GM19397 (cell line): ENCODE data around the gene IFTAP.
"Not testable (repeated sequence)": the region's sequence is repeated elsewhere in the genome, so short reads cannot be mapped to it uniquely, and the experiment has no call there.

ENCODE experiments used
- ATAC-seq: cut with Tn5 transposase; IDR thresholded peaks from one replicate; pipeline ENCODE4 v1.9.1; 2021; ENCODE audit warnings: mild to moderate bottlenecking, moderate library complexity; ENCODE audit not compliant: unreplicated experiment

Gene IFTAP, protein sequence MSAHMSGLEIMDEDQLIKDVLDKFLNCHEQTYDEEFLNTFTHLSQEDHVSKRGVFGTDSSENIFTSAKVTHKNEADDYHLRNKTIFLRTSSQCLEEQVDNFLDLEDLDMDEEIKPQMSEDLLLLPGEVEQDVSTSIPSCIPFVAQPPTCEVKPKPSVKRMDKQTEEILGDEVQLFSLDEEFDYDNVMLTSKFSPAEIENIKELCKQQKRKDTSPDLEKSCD

DNA sequence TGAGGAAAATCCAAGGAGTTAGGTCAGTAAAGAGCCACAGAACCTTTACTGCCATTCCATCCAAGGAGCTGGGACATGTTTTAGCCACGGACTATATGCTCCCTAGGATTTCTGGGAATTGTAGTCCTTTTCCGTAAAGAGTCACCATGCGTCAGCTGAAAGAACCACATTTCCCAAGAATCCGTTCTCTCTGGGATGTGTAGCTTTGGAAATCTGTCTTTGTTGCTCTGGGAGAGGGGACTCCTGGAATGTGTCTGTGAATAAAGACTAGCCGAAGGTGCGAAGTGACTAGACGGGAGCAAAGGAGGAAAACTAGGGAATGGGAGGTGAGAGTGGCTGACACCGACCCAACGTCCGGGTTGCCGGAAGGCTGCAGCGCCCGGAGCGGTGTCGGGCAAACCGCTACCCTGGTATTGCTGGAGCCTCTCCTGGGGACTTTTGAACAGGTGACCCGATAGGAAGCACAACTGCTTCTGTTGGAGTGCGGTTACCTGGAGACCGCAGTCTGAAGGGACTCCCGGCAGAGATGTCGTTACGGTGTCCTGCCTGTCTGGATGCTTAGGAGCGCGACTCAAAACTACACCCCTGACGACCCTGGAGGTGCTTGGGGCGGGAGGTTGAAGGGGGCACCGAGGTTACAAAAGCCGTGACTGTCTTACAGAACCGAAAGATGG is at the start of gene IFTAP:
IFTAP (plus strand) TSS at position 187 of the 674 bp plus-strand sequence. CDS start 15,602 bp downstream, outside the sequence.
- peak; percentile 92 for ATAC-seq

DNA sequence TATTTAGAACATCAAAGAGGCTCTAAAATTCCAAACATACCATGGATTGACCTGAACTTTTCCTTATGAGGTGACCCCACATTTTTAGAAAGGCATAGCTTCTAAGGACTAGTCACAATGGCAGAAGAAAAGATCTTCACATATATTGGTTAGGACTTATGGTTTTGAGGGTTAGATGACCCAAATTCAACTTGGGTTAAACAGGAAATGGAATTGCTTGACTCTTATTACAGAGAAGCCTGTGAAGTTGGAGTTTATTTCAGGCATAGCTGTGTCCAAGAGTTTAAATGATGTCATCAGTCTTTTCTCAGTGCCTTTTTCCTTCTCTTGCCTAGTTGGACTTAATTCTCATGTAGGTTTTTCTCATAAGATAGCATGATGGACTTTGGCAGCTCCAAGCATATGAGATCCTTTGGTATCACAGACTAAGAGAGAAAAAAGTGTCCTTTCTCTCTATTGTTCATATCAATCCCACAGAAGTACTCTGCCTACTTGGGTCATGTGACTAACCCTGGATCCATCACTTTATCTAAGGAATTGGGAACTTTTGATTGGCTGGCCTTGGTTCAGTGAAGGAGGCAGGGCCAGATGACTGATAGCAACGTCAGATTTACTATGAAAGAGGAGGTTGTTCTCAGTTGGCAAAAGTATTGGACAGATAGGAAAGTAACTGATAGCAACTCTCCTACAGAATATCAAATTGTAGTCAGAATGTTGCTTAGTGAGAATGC is 43.8 kb upstream of the IFTAP start:
- no peak for ATAC-seq

DNA sequence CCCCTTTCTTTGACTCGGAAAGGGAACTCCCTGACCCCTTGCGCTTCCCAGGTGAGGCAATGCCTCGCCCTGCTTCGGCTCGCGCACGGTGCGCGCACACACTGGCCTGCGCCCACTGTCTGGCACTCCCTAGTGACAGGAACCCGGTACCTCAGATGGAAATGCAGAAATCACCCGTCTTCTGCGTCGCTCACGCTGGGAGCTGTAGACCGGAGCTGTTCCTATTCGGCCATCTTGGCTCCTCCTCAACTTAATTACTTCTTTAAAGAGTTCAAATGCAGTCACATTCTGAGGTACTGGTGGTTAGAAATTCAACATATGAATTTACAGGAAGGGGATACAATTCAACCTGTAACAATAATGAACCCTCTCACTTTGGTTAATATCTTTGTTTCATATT is 36.9 kb upstream of the IFTAP start:
- not testable (repeated sequence) for ATAC-seq

DNA sequence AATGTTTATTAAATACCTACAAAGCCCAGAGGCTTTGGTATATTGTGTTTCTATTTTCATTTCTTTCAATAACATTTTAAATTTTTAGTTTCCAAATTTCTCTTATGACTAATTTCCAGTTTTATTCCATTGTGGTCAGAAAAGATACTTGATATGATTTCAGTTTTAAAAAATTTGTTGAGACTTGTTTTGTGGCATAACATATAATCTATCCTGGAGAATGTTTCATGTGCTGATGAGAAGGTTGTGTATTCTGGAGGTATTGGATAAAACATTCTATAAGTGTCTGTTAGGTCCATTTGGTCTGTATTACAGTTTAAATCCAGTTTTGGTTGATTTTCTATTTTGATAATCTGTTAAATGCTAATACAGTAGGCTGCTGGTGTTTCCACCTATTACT is 36.3 kb upstream of the IFTAP start:
- no peak for ATAC-seq

DNA sequence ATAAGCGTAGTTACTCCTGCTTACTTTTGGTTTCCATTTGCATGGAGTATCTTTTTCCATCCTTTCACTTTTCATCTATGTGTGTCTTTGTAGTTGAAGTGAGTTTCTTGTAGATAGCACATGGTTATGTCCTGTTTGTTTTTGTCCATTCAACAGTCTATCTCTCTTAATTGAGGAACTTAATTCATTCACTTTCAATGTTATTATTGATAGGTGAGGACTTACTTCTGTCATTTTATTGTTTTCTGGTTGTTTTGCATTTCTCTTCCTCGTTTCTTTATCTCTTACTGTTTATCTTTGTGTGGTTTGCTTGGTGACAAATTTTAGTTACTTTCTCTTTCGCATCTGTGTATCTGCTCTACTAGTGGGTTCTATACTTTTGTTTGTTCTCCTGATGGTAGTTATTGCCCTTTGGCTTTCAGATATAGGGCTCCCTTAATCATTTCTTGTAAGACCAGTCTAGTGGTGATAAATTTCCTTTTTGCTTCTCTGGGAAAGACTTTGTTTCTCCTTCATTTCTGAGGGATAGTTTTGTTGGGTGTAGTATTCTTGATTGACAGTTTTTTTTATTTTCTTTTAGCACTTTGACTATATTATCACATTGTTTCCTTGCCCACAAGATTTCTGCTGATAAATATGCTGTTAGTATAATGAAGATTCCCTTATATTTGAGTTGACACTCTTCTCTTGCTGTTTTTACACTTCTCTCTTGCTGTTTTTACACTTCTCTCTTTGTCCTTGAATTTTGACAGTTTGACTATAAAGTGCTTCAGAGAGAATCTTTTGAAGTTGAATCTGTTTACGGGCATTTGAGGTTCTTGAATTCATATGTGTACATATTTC is 35.5 kb upstream of the IFTAP start:
- peak; percentile 89 for ATAC-seq

DNA sequence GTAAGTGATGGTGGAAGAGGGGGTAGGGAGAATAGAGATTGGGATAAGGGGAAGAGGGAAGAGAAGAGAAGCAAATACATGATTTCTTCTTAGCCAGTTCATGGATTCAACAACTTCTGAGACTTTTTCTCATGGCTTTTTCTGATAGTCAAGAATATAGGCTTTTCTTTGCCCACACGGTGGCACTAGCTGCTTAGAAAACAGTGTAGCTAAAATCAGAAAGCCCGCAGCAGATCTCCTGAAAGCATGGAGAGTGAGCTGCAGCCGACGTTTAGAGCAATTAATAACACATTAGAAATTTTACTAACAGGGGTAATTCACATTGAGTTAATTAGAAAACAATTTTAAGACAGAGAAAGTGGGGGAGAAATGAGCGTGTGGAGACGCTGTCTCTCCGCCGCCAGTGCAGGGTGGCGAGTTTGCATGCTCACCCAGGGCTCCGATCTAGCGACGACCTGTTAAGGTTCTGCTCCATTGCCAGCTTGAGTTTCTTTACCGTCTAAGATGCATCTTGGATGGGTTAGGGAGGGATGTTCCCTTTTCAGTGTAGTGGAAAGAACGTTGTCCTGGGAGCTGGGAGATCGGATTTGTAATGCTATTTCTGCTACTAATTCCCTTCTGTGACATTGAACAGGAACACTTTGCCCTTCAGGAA is 29.8 kb upstream of the IFTAP start:
- no peak for ATAC-seq

DNA sequence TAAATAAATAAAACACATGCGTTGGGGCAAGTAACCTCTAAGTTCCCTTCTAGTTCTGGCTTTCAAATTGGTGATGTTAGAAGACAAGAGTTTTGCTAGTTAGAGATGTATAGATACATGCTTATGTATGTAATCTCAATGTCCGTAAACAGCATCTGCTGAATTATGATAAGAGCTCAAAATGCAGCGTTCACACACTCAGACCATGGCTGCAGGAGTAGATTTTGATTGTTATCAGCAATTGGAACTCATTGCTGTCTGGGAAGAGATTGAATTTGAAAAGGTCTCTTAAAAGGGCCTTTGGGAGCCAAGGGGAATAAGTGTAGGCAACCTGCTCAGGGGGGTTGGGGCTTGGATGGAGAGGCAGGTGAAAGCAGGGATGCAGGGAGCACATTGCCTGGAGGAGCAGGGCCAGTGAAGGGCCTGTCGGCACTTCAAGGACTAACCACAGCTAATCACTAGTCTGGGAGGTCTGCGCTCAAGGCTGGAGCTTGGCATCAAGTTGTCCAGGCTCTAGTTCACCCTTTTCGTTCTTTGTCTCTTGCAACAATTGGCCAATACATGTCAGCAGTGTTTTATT is 29.2 kb upstream of the IFTAP start:
- ATAC-seq: no peak

DNA sequence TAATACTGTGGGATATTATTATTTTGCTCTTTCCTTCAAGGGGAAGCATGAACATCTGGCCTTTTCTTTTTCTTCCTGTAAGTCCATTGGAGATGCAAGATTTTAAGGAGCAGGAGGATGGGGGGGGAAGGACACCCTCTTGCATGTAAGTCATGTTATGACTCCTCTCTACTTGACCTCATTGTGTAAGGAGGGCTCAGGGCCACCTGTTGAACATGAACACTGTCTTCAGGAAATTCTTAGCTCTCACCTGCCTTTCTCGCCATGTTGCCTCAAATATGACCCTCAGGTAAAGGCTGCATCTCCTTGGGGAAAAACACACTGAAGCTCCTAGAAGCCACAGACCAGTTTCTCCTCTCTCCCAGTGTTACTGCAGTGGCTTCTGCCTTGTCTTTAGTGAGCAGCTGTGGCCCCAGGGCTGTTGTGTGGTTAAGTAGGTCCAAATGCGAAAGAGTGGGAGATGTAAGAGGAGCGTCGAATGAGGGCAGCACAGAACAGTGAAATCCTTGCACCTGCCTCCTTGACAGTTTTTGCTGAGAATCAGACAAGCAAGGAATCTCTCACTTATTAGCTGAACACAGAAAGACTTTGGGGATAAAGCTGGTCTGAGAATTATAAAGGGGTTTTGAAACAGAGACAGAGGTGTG is 27.8 kb upstream of the IFTAP start:
- no peak for ATAC-seq

DNA sequence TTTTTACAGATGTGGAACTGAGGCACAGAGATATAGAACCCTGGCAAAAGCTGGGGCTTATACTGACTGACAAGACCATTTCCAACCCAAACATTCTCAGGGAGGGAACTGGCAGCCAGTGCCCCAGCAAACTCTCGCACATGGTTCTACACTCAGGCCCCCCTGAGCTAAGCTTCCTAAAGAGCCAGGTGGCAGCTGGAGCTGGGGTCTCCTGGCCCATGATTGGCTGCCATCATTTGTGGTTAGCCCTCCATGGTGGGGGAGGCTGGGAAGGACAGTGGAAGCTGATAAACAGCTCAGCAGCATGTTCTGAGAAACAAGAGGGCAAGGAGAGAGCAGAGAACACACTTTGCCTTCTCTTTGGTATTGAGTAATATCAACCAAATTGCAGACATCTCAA is 26.6 kb upstream of the IFTAP start, which contains the start of gene RAG1:
RAG1 (plus strand) TSS at position 314 of the 400 bp plus-strand sequence. CDS start 5,298 bp downstream, outside the sequence.
- no peak for ATAC-seq

DNA sequence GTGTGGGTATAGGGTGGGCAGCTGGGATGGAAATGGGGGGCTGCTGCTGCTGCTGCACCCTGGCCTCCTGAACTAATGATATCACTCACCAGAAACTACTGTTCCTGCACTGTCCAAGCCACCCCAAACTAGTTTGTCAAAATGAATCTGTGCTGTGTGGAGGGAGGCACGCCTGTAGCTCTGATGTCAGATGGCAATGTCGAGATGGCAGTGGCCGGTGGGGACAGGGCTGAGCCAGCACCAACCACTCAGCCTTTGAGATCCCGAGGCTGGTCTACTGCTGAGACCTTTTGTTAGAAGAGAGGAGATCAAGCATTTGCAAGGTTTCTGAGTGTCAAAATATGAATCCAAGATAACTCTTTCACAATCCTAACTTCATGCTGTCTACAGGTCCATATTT is 25.2 kb upstream of the IFTAP start:
- no peak for ATAC-seq

DNA sequence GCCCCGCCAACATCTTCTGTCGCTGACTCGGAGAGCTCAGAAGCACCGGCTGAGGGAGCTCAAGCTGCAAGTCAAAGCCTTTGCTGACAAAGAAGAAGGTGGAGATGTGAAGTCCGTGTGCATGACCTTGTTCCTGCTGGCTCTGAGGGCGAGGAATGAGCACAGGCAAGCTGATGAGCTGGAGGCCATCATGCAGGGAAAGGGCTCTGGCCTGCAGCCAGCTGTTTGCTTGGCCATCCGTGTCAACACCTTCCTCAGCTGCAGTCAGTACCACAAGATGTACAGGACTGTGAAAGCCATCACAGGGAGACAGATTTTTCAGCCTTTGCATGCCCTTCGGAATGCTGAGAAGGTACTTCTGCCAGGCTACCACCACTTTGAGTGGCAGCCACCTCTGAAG is 19.8 kb upstream of the IFTAP start:
- ATAC-seq: no peak

DNA sequence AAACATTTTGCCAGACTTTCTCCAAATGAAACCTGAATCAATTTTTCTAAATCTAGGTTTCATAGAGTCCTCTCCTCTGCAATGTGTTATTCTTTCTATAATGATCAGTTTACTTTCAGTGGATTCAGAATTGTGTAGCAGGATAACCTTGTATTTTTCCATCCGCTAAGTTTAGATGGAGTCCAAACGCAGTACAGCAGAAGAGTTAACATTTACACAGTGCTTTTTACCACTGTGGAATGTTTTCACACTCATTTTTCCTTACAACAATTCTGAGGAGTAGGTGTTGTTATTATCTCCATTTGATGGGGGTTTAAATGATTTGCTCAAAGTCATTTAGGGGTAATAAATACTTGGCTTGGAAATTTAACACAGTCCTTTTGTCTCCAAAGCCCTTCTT is 16.9 kb upstream of the IFTAP start:
- ATAC-seq: no peak

DNA sequence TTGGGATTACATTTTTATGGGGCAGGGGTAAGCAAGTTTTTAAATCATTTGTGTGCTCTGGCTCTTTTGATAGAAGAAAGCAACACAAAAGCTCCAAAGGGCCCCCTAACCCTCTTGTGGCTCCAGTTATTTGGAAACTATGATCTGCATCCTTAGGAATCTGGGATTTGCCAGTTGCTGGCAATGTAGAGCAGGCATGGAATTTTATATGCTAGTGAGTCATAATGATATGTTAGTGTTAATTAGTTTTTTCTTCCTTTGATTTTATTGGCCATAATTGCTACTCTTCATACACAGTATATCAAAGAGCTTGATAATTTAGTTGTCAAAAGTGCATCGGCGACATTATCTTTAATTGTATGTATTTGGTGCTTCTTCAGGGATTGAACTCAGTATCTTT is 16.4 kb upstream of the IFTAP start:
- ATAC-seq: no peak

DNA sequence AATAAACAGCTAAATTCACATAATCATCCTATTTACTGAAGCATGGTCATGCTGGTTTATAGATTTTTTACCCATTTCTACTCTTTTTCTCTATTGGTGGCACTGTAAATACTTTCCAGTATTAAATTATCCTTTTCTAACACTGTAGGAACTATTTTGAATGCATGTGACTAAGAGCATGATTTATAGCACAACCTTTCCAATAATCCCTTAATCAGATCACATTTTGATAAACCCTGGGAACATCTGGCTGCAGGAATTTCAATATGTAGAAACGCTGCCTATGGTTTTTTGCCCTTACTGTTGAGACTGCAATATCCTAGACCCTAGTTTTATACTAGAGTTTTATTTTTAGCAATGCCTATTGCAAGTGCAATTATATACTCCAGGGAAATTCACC is 15.8 kb upstream of the IFTAP start:
- no peak for ATAC-seq

DNA sequence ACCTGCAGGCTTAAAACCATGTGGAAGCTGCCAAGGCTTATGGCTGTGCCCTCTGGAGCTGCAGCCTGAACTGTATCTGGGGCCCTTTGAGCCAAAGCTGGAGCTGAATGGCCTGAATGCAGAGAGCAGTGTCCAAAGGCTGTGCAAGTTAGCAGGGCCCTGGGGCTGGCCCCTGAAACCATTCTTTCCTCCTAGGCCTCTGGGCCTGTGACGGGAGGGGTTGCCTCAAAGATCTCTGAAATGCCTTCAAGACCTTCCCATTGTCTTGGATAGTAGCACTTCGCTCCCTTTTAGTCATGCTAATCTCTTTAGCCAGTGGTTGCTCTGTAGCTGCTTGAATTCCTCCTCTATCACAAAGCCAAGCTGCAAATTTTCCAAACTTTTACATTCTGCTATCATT is 12.8 kb upstream of the IFTAP start:
- no peak for ATAC-seq

DNA sequence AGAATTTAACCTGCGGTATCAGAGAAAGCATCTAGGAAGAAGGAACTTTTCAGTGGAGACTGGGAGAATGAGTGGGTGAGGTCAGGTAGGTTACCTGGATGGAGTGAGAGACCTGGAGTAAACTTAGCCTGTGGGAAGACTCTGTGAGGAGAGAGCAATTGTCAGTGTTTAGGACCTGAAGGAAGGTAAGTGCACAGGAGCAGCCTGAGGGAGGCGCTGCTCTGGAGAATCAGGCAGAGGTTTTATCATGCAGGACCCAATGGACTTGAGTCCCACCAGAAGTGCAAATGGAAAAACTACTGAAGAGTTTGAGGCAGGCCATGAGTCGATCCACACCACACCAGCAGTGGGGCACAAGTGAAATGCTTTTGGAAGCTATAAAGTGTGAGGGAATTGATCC is 10.6 kb upstream of the IFTAP start:
- ATAC-seq: no peak

DNA sequence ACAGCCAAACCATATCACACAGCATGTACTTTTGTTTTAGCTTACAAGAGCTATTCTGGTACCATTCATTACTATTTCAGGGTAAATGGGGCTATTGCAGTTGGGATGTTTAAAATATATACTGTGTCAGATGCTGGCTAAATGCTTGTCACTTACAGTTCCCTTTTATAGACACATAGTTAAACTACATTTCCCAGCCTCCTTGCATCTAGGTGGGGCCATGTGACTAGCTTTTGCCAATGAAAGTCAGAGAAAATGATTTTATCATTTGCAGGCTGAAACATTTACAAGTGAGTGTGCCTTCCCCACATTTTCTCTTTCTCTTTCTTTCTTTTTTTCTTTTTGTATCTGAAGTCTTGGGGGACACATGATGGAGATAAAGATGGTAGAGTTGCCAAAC is 7.8 kb upstream of the IFTAP start:
- no peak for ATAC-seq

DNA sequence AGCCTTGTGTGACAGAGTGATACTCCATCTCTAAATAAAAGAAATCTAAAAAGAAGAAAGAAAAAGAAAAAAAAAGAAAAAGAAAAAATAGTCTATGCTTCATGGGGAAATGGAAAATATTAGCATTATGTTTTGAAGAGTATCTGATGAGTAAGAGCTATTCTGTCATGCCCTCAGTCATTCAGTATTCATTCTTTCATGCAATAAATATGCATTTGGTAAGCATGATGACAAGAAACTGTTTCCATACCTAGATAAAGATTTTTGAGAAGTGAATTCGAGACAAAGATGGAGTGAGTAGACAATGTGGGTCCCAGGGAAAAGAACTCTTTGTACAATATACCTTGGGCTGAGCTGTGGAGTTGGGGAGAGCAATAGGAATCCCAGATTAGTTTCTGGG is 6.2 kb upstream of the IFTAP start:
- no peak for ATAC-seq

DNA sequence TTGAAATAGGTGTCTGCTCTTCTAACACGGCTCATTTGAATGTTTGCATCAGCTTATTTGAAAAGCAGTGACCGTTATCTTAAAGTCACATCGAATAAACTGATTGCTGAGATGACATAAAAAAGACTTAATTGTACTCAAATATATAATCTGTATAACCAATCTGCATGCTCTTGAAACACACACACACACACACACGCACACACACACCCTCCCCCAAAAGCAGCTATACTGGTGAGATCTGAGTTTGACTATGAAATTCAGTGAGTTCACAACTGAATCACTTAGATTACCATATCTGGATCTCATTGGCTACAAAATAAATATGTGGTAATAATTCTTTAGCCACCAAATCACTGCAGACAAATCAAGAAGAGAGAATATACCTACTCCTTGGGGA is 3.8 kb upstream of the IFTAP start:
- ATAC-seq: no peak

DNA sequence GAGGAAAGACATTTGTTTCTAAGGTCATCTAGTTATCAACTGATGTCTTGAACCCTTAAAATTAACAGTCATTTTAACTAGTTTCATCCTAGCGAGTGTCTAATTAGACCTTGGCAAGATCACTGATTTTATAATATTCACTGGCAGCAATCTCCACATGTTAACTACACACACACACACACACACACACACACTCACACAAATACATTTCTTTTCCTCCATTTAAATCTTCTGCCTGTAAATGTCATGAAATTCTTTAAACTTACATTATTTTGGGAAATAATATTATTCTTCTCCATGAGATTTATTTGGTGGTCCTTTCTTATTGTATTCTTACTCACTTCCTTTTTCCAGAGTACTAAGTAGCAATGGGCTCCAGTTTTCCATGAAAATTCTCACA is 2.9 kb upstream of the IFTAP start:
- no peak for ATAC-seq
